ENCODE results near the gene ZNF483. TPM values are rescaled to one million over a fixed set of nuclear protein-coding genes. Genes with fewer than 3 reads are reported as not detected.

ZNF483 gene
- total RNA-seq, 1 experiment from 2014 or later: 1.3 TPM

- H3K36me3 Mint-ChIP-seq (ENCODE audit: insufficient read depth, unreplicated experiment): peaks cover 1% of the 10 kb centered on the region
- peak overlapping the region; percentile 84 for H3K4me3 Mint-ChIP-seq (ENCODE audit: unreplicated experiment)
- H3K4me1 Mint-ChIP-seq (ENCODE audit: insufficient read depth, unreplicated experiment): peaks cover 15% of the 10 kb centered on the region
- H3K27ac Mint-ChIP-seq (ENCODE audit: low read depth, unreplicated experiment): peak overlapping the region; percentile 86
- intact Hi-C loops (cut with micrococcal nuclease): no loop called here
- H3K9me3 Mint-ChIP-seq (ENCODE audit: unreplicated experiment): no peaks in the 10 kb centered on the region
- no peak for TF ChIP-seq CTCF (IDR thresholded peaks at IDR 0.05; ENCODE audit: unreplicated experiment)
- H3K27me3 Mint-ChIP-seq (ENCODE audit: insufficient read depth, unreplicated experiment): no peaks in the 10 kb centered on the region
- CTCF ChIA-PET: no interaction called here
- DNase-seq (ENCODE audit: unreplicated experiment): peak; percentile 72
- POLR2A ChIA-PET: interaction anchor here (0.7 to 4.0 kb wide), 8 partner anchors 11 to 149 kb away, joined by 3 to 31 read pairs (median 4); partner anchors contain the start of genes DNAJC25 and ZNF483
- TSS peak; percentile 37 for BruUV-seq (replicated peaks)
These were observed 42.9 kb upstream of the ZNF483 start for GRCh38 chr9:111481885-111482636.

- ChIA-PET POLR2A (interaction anchor here (0.7 to 4.0 kb wide), 11 partner anchors 11 to 148 kb away, joined by 3 to 31 read pairs (median 4); partner anchors contain the start of genes DNAJC25 and ZNF483), CTCF (no interaction called here)
- peaks cover 15% of the 10 kb centered on the region for H3K4me1 Mint-ChIP-seq (ENCODE audit: insufficient read depth, unreplicated experiment)
- intact Hi-C loops (cut with micrococcal nuclease): no loop called here
- no peaks in the 10 kb centered on the region for H3K9me3 Mint-ChIP-seq (ENCODE audit: unreplicated experiment)
- peak overlapping the region; percentile 86 for H3K27ac Mint-ChIP-seq (ENCODE audit: low read depth, unreplicated experiment)
- peak overlapping the region; percentile 84 for H3K4me3 Mint-ChIP-seq (ENCODE audit: unreplicated experiment)
- peak; percentile 74 for DNase-seq (ENCODE audit: unreplicated experiment)
- H3K27me3 Mint-ChIP-seq (ENCODE audit: insufficient read depth, unreplicated experiment): no peaks in the 10 kb centered on the region
- peaks cover 5% of the 10 kb centered on the region for H3K36me3 Mint-ChIP-seq (ENCODE audit: insufficient read depth, unreplicated experiment)
- TF ChIP-seq CTCF (IDR thresholded peaks at IDR 0.05; ENCODE audit: unreplicated experiment): no peak
- no TSS peak for BruUV-seq (replicated peaks)
These were observed 42.1 kb upstream of the ZNF483 start for GRCh38 chr9:111482694-111483438.

- ChIA-PET CTCF (no interaction called here), POLR2A (interaction anchor here (0.7 to 4.0 kb wide), 11 partner anchors 11 to 147 kb away, joined by 3 to 31 read pairs (median 4); partner anchors contain the start of genes DNAJC25 and ZNF483)
- H3K9me3 Mint-ChIP-seq (ENCODE audit: unreplicated experiment): no peaks in the 10 kb centered on the region
- no peak for DNase-seq (ENCODE audit: unreplicated experiment)
- H3K4me1 Mint-ChIP-seq (ENCODE audit: insufficient read depth, unreplicated experiment): peaks cover 15% of the 10 kb centered on the region
- peaks cover 5% of the 10 kb centered on the region for H3K36me3 Mint-ChIP-seq (ENCODE audit: insufficient read depth, unreplicated experiment)
- H3K4me3 Mint-ChIP-seq (ENCODE audit: unreplicated experiment): peak overlapping the region; percentile 84
- intact Hi-C loops (cut with micrococcal nuclease): no loop called here
- no peak overlapping the region for H3K27ac Mint-ChIP-seq (ENCODE audit: low read depth, unreplicated experiment)
- BruUV-seq (replicated peaks): no TSS peak
- H3K27me3 Mint-ChIP-seq (ENCODE audit: insufficient read depth, unreplicated experiment): no peaks in the 10 kb centered on the region
- TF ChIP-seq CTCF (IDR thresholded peaks at IDR 0.05; ENCODE audit: unreplicated experiment): no peak
These were observed 41.5 kb upstream of the ZNF483 start for GRCh38 chr9:111483439-111483857.

All from MCF 10A (cell line).